Neural progenitor cell (in vitro differentiated cells): Measurements from ENCODE around the gene SAT1. TPM values are rescaled to one million over a fixed set of nuclear protein-coding genes. Genes with fewer than 3 reads are reported as not detected.

Experiments used
- DNase-seq: peaks from one replicate; pipeline ENCODE4 v3.0.0-alpha.2; 2016; ENCODE audit warnings: low spot score
- H2AFZ ChIP-seq: fragments of 200-600 bp; sonication (generic); replicated peaks from 2 replicates; pipeline ENCODE4 v1.6.1; 2016; ENCODE audit warnings: antibody characterized with exemption
- H3F3A ChIP-seq: fragments of 200-600 bp; sonication (generic); 2 replicates; pipeline ENCODE4 v1.6.1; 2016; ENCODE audit warnings: antibody characterized with exemption, low read depth
- H3K27ac ChIP-seq: fragments of 200-600 bp; sonication (generic); 2 replicates; pipeline ENCODE4 v1.5.1; 2016; ENCODE audit warnings: mild to moderate bottlenecking
- H3K27me3 ChIP-seq: fragments of 200-600 bp; sonication (generic); 2 replicates; pipeline ENCODE4 v1.6.1; 2016; ENCODE audit warnings: mild to moderate bottlenecking, moderate library complexity
- H3K36me3 ChIP-seq: fragments of 200-600 bp; sonication (generic); 2 replicates; pipeline ENCODE4 v1.5.1; 2016
- H3K4me1 ChIP-seq: fragments of 200-600 bp; sonication (generic); 2 replicates; pipeline ENCODE4 v1.6.1; 2016; ENCODE audit warnings: mixed run types
- H3K4me2 ChIP-seq: fragments of 200-600 bp; sonication (generic); 2 replicates; pipeline ENCODE4 v1.6.1; 2016
- H3K4me3 ChIP-seq: fragments of 200-600 bp; sonication (generic); 2 replicates; pipeline ENCODE4 v1.5.1; 2016
- H3K79me2 ChIP-seq: fragments of 200-600 bp; sonication (generic); 2 replicates; pipeline ENCODE4 v1.6.1; 2016; ENCODE audit warnings: low read depth
- H3K9ac ChIP-seq: fragments of 200-600 bp; sonication (generic); 2 replicates; pipeline ENCODE4 v1.6.1; 2016
- H3K9me3 ChIP-seq: fragments of 200-600 bp; sonication (generic); 2 replicates; pipeline ENCODE4 v1.5.1; 2016; ENCODE audit warnings: low read depth
- H4K20me1 ChIP-seq: fragments of 200-600 bp; sonication (generic); 2 replicates; pipeline ENCODE4 v1.6.1; 2016; ENCODE audit warnings: low read depth
- H3K27ac Mint-ChIP-seq: 3 replicates; pipeline ENCODE4 v1.8.0; 2021; ENCODE audit warnings: mixed read lengths
- H3K27me3 Mint-ChIP-seq: 2 replicates; pipeline ENCODE4 v1.8.0; 2022; ENCODE audit warnings: low read depth, mild to moderate bottlenecking, inconsistent platforms, moderate library complexity, mixed read lengths; ENCODE audit not compliant: insufficient read depth
- H3K36me3 Mint-ChIP-seq: 3 replicates; pipeline ENCODE4 v1.8.0; 2021; ENCODE audit warnings: mixed read lengths
- H3K4me1 Mint-ChIP-seq: 3 replicates; pipeline ENCODE4 v1.8.0; 2021; ENCODE audit warnings: mixed read lengths
- H3K4me3 Mint-ChIP-seq: 3 replicates; pipeline ENCODE4 v1.8.0; 2021; ENCODE audit warnings: mild to moderate bottlenecking, moderate library complexity, mixed read lengths
- H3K9me3 Mint-ChIP-seq: 3 replicates; pipeline ENCODE4 v1.8.0; 2020; ENCODE audit warnings: mixed read lengths
- CTCF ChIP-seq: fragments of 200-600 bp; sonication (generic); IDR thresholded peaks from 2 replicates; pipeline ENCODE4 v1.5.1; 2017; ENCODE audit warnings: antibody characterized with exemption, mild to moderate bottlenecking
- EZH2 ChIP-seq: fragments of 200-600 bp; sonication (generic); IDR thresholded peaks from 2 replicates; pipeline ENCODE4 v1.6.1; 2017; ENCODE audit warnings: antibody characterized with exemption, mild to moderate bottlenecking, moderate library complexity
- EZH2phosphoT487 ChIP-seq: fragments of 200-600 bp; sonication (generic); IDR thresholded peaks from 2 replicates; pipeline ENCODE4 v1.6.1; 2017; ENCODE audit warnings: antibody characterized with exemption
- total RNA-seq: library from RNA; depleted of rRNA; stranded (reverse); fragments of >200 nt; gene quantifications from 2 replicates; pipeline ENCODE4 v1.2.3, GENCODE V29; 2015; ENCODE audit warnings: low replicate concordance

The SAT1 gene
- total RNA-seq, result 110 and 168 TPM in 2 replicates

- H3F3A ChIP-seq, result peaks cover 3% of the 10 kb centered on the region
- H3K27me3 ChIP-seq, result no peaks in the 10 kb centered on the region
- Mint-ChIP-seq H3K4me3 (peak within 1 kb of the TSS; percentile 95), H3K27me3 (peaks cover 2% of the 10 kb centered on the region), H3K4me1 (peaks cover 25% of the 10 kb centered on the region), H3K36me3 (peaks cover 19% of the 10 kb centered on the region), H3K9me3 (no peaks in the 10 kb centered on the region), H3K27ac (peak within 1 kb of the TSS; percentile 70)
- peak within 1 kb of the TSS; percentile 81 for H3K4me2 ChIP-seq
- TF ChIP-seq EZH2 (no peak), CTCF (peak; percentile 96)
- no peaks in the 10 kb centered on the region for H3K9me3 ChIP-seq
- H4K20me1 ChIP-seq, result no peaks in the 10 kb centered on the region
- DNase-seq, result peak; percentile 100
- H2AFZ ChIP-seq, result peak within 1 kb of the TSS; percentile 92
- no peak within 1 kb of the TSS for H3K27ac ChIP-seq
- H3K36me3 ChIP-seq, result no peaks in the 10 kb centered on the region
- H3K4me3 ChIP-seq, result peak within 1 kb of the TSS; percentile 86
- no peaks in the 10 kb centered on the region for H3K79me2 ChIP-seq
- H3K4me1 ChIP-seq, result peaks cover 6% of the 10 kb centered on the region
- H3K9ac ChIP-seq, result peak within 1 kb of the TSS; percentile 57
Measured at GRCh38 chrX:23782863-23783588, at the start of gene SAT1. TSS of gene SAT1 (plus strand) at chrX:23783173. CDS start at chrX:23783352, 179 bp downstream.

GRCh38 chrX:23736030-23736429, 46.9 kb upstream of the SAT1 start:
- Histone ChIP-seq H3K79me2 (peaks cover 13% of the 10 kb centered on the region), H2AFZ (no peak overlapping the region), H3K27me3 (no peaks in the 10 kb centered on the region), H3K4me3 (no peak overlapping the region), H3F3A (no peaks in the 10 kb centered on the region), H3K4me2 (no peak overlapping the region), H3K9ac (no peak overlapping the region), H4K20me1 (no peaks in the 10 kb centered on the region), H3K9me3 (no peaks in the 10 kb centered on the region), H3K4me1 (no peaks in the 10 kb centered on the region), H3K36me3 (no peaks in the 10 kb centered on the region), H3K27ac (no peak overlapping the region)
- no peak overlapping the region for H3K4me3 Mint-ChIP-seq
- DNase-seq, result no peak
- TF ChIP-seq CTCF, result no peak
- no peak for TF ChIP-seq EZH2phosphoT487
- TF ChIP-seq EZH2, result no peak
- no peaks in the 10 kb centered on the region for H3K9me3 Mint-ChIP-seq
- no peaks in the 10 kb centered on the region for H3K27me3 Mint-ChIP-seq
- H3K36me3 Mint-ChIP-seq, result no peaks in the 10 kb centered on the region
- no peak overlapping the region for H3K27ac Mint-ChIP-seq
- H3K4me1 Mint-ChIP-seq, result no peaks in the 10 kb centered on the region

- no peak overlapping the region for H3K27ac ChIP-seq
- no peak overlapping the region for H3K4me3 ChIP-seq
- no peak for TF ChIP-seq EZH2
- no peak for TF ChIP-seq CTCF
- TF ChIP-seq EZH2phosphoT487, result no peak
- no peak for DNase-seq
- no peaks in the 10 kb centered on the region for H3K9me3 ChIP-seq
- H3K36me3 Mint-ChIP-seq, result no peaks in the 10 kb centered on the region
- H3F3A ChIP-seq, result no peaks in the 10 kb centered on the region
- H3K9me3 Mint-ChIP-seq, result no peaks in the 10 kb centered on the region
- no peak overlapping the region for H3K27ac Mint-ChIP-seq
- no peak overlapping the region for H3K4me2 ChIP-seq
- H2AFZ ChIP-seq, result no peak overlapping the region
- H4K20me1 ChIP-seq, result no peaks in the 10 kb centered on the region
- H3K79me2 ChIP-seq, result peaks cover 27% of the 10 kb centered on the region
- H3K36me3 ChIP-seq, result no peaks in the 10 kb centered on the region
- no peaks in the 10 kb centered on the region for H3K4me1 ChIP-seq
- H3K27me3 Mint-ChIP-seq, result peaks cover 2% of the 10 kb centered on the region
- peaks cover 6% of the 10 kb centered on the region for H3K4me1 Mint-ChIP-seq
- no peak overlapping the region for H3K9ac ChIP-seq
- no peak overlapping the region for H3K4me3 Mint-ChIP-seq
- H3K27me3 ChIP-seq, result no peaks in the 10 kb centered on the region
Measured at GRCh38 chrX:23737413-23737812, 45.6 kb upstream of the SAT1 start.
